NB4 (cell line): ENCODE data around the gene MYO1G.
A peak's percentile ranks its signal among the peaks of the same experiment; 100 is the strongest.

ENCODE experiments used
- CTCF ChIP-seq: IDR thresholded peaks from one replicate; pipeline ENCODE4 v1.5.1; 2012; ENCODE audit warnings: low read depth, low read length
- MAX ChIP-seq: IDR thresholded peaks from 2 replicates; pipeline ENCODE4 v1.6.1; 2011; ENCODE audit warnings: low read depth, low read length
- MYC ChIP-seq: IDR thresholded peaks from 2 replicates; pipeline ENCODE4 v1.6.1; 2011; ENCODE audit warnings: low read depth, low read length
- POLR2A ChIP-seq: IDR thresholded peaks from 2 replicates; pipeline ENCODE4 v1.6.1; 2011; ENCODE audit warnings: mild to moderate bottlenecking; ENCODE audit not compliant: insufficient read length; ENCODE audit errors: extremely low read depth

- TF ChIP-seq MAX (no peak; the same call in 1 of the 2 replicates), CTCF (no peak), MYC (peak; percentile 10; the same call in 1 of the 2 replicates), POLR2A (peak; percentile 52)
Measured at GRCh38 chr7:45000093-45001032, 21.5 kb upstream of the MYO1G start, which contains the start of gene CCM2.
